Heart left ventricle (tissue), 16 donors: ENCODE measurements around the gene MAS1L. TPM values are rescaled to one million over a fixed set of nuclear protein-coding genes. Genes with fewer than 3 reads are reported as not detected.

ENCODE experiments used
- ATAC-seq, 4 donors: fragments of 200-7000 bp; cut with Tn5 transposase; one replicate each; pipeline ENCODE4 v1.9.1; 2020 to 2022; ENCODE audit warnings: moderate library complexity in 4 of 4, mild to moderate bottlenecking in 3 of 4, moderate number of reproducible peaks in 1 of 4
- DNase-seq, 5 donors: peaks; one replicate each; pipeline ENCODE4 v3.0.0-alpha.2; 2020
- H3K27ac ChIP-seq, 12 donors: fragments of 200-600 bp; sonication (generic) in 4 of 12; one replicate each; pipeline versions ENCODE4 v1.5.0 to v1.8.0; 2016 to 2022; ENCODE audit warnings: mild to moderate bottlenecking in 2 of 12
- H3K27me3 ChIP-seq, 9 donors: fragments of 200-600 bp; sonication (generic) in 2 of 9; one replicate each; pipeline versions ENCODE4 v1.5.1 to v1.8.0; 2016 to 2022; ENCODE audit warnings: mild to moderate bottlenecking in 3 of 9
- H3K36me3 ChIP-seq, 9 donors: fragments of 200-600 bp; sonication (generic) in 2 of 9; one replicate each; pipeline versions ENCODE4 v1.5.0 to v1.8.0; 2018 to 2022; ENCODE audit warnings: mild to moderate bottlenecking in 2 of 9
- H3K4me1 ChIP-seq, 12 donors: fragments of 200-600 bp; sonication (generic) in 4 of 12; one replicate each; pipeline versions ENCODE4 v1.5.0 to v1.8.0; 2016 to 2022; ENCODE audit warnings: mild to moderate bottlenecking in 3 of 12
- H3K4me3 ChIP-seq, 12 donors: fragments of 200-600 bp; sonication (generic) in 4 of 12; one replicate each; pipeline versions ENCODE4 v1.5.0 to v1.8.0; 2017 to 2022; ENCODE audit warnings: mild to moderate bottlenecking in 9 of 12, moderate library complexity in 4 of 12
- H3K9me3 ChIP-seq, 12 donors: fragments of 200-600 bp; sonication (generic) in 4 of 12; one replicate each; pipeline versions ENCODE4 v1.5.0 to v1.8.0; 2016 to 2022; ENCODE audit warnings: mild to moderate bottlenecking in 1 of 12
- POLR2A ChIP-seq, 2 donors: fragments of 450-650 bp; IDR thresholded peaks; one replicate each; pipeline ENCODE4 v1.6.1; 2017; ENCODE audit warnings: antibody characterized with exemption in 2 of 2, mild to moderate bottlenecking in 2 of 2, moderate library complexity in 2 of 2
- WGBS, 4 donors: extraction: QIAGEN DNeasy Blood & Tissue Kit in 2 of 4; methylation state at CpG; one replicate each; pipeline versions ENCODE4 v1.1.5 to v1.1.7; 2013 to 2018; 5-methylcytosine and 5-hydroxymethylcytosine counted together
- intact Hi-C, 10 donors: fragments of 100-400 bp; cut with DNase I; formaldehyde crosslinking; loops; one replicate each; pipeline versions ENCODE4 v1.11.1 to v1.14.2; 2022
- polyA plus RNA-seq, 2 donors: library from polyadenylated mRNA; stranded (reverse); fragments of 200-250 nt; gene quantifications; one replicate each; pipeline ENCODE4 v1.2.3, GENCODE V29; 2013
- total RNA-seq, 9 donors: library from RNA; depleted of rRNA in 2 of 9; stranded (reverse); fragments of >200 nt in 2 of 9; fragmentation: NEBNext Ultra II Directional in 3 of 9; extraction: Animal tissue kit (Norgen Biotek cat#: 25700) in 3 of 9; gene quantifications; one replicate each; pipeline versions ENCODE4 v1.1.0 to v1.2.4, GENCODE V29; 2016 to 2023
- TF ChIP-seq, protein P1 (sequence below), 12 donors: fragments of 200-600 bp; sonication (generic) in 4 of 12; IDR thresholded peaks; one replicate each; pipeline versions ENCODE4 v1.5.0 to v1.8.0; 2018 to 2022; ENCODE audit warnings: antibody characterized with exemption in 12 of 12, mild to moderate bottlenecking in 5 of 12
- donor health status: ischemic (EF 13 %, LVEDD 7.1; RV severe dilation, severe dysfunction).
- donor health status: healthy with polysubstance abuse.
- donor health status: DM: no; HTN: yes; CAD: no.
- donor health status: DM: no; HTN: no; CAD: no.
- donor health status: ischemic (EF 25% LVEDD 6.9; RV normal size, moderate dysfunction).
- donor health status: ischemic (EF 25% LVEDD 5.7; RV mildly dilated, moderate dysfunction).
- donor health status: healthy.
- donor health status: DM: yes; HTN: yes; CAD: no.
- donor health status: ischemic (EF 35%, LVEDD 5.7; RV mildly dilated, moderate dysfunction).
- donor health status: nonischemic (EF 11% LVEDD 7.7; RV severe dilation, severe dysfunction).
- donor health status: DM: yes; HTN: yes; CAD: no.
- donor health status: PGD.
- donor health status: ischemic (EF 29% LVEDD 5.4; RV normal size, mild dysfunction).
- donor health status: nonischemic (EF 23%, LVEDD 6.1; RV moderate dilation, normal function).

MAS1L gene
- total and polyA plus RNA-seq, 11 donors = not detected

- Histone ChIP-seq H3K36me3 (no peaks in the 10 kb centered on the region), H3K4me1 (no peaks in the 10 kb centered on the region), H3K9me3 (no peaks in the 10 kb centered on the region), H3K27ac (no peak overlapping the region), H3K4me3 (no peak overlapping the region), H3K27me3 (peaks cover 0 to 3% (median 0%) of the 10 kb centered on the region in 9 donors)
- no peak for ATAC-seq
- WGBS, 4 donors = 58 to 87% (median 75%) methylated on average over 2 of the region's 2 CpGs
- intact Hi-C loops = no loop called here
- no peak for TF ChIP-seq POLR2A (IDR thresholded peaks at IDR 0.05)
- TF ChIP-seq, protein P1, sequence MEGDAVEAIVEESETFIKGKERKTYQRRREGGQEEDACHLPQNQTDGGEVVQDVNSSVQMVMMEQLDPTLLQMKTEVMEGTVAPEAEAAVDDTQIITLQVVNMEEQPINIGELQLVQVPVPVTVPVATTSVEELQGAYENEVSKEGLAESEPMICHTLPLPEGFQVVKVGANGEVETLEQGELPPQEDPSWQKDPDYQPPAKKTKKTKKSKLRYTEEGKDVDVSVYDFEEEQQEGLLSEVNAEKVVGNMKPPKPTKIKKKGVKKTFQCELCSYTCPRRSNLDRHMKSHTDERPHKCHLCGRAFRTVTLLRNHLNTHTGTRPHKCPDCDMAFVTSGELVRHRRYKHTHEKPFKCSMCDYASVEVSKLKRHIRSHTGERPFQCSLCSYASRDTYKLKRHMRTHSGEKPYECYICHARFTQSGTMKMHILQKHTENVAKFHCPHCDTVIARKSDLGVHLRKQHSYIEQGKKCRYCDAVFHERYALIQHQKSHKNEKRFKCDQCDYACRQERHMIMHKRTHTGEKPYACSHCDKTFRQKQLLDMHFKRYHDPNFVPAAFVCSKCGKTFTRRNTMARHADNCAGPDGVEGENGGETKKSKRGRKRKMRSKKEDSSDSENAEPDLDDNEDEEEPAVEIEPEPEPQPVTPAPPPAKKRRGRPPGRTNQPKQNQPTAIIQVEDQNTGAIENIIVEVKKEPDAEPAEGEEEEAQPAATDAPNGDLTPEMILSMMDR (IDR thresholded peaks at IDR 0.05) = no peak
- DNase-seq = no peak
Observed at GRCh38 chr6:29490552-29490951, 2.8 kb upstream of the MAS1L start.

GRCh38 chr6:29490055-29490454 is 2.3 kb upstream of the MAS1L start:
- no peak for TF ChIP-seq POLR2A (IDR thresholded peaks at IDR 0.05)
- TF ChIP-seq, protein P1 (IDR thresholded peaks at IDR 0.05) = no peak
- intact Hi-C loops = no loop called here
- 73 to 86% (median 77%) methylated on average over 3 of the region's 3 CpGs for whole genome bisulfite sequencing, 4 donors
- no peaks in the 10 kb centered on the region for H3K4me1 ChIP-seq
- ATAC-seq = no peak
- no peak overlapping the region for H3K27ac ChIP-seq
- H3K36me3 ChIP-seq = no peaks in the 10 kb centered on the region
- peaks cover 0 to 3% (median 0%) of the 10 kb centered on the region in 9 donors for H3K27me3 ChIP-seq
- no peak overlapping the region for H3K4me3 ChIP-seq
- no peak for DNase-seq
- no peaks in the 10 kb centered on the region for H3K9me3 ChIP-seq

DNA sequence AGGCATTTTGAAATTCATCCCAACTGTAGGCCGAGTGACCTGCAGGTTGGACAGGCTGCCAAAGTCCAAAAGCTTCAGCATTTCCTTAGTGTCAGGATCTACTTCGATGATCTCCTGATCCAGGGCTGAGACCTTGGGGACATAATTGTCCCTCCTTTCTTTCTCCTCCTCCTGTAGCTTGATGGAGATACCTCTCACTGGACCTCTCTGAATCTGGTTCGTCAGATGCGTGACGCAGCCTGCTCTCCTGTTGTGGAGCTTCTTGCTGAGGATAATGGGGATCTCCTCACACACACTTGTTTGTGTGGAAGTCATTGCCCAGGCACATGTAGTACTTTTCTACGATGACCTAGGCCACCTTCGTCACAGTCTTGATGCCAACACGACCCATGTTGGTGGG is 1.5 kb upstream of the MAS1L start:
- no peak for ATAC-seq
- Histone ChIP-seq H3K4me3 (no peak overlapping the region), H3K27ac (no peak overlapping the region), H3K36me3 (no peaks in the 10 kb centered on the region), H3K9me3 (no peaks in the 10 kb centered on the region), H3K4me1 (no peaks in the 10 kb centered on the region), H3K27me3 (peaks cover 0 to 3% (median 0%) of the 10 kb centered on the region in 9 donors)
- intact Hi-C loops = no loop called here
- TF ChIP-seq, protein P1 (IDR thresholded peaks at IDR 0.05) = no peak
- no peak for TF ChIP-seq POLR2A (IDR thresholded peaks at IDR 0.05)
- WGBS, 4 donors = 89 to 94% (median 91%) methylated on average over 8 of the region's 8 CpGs
- no peak for DNase-seq

DNA sequence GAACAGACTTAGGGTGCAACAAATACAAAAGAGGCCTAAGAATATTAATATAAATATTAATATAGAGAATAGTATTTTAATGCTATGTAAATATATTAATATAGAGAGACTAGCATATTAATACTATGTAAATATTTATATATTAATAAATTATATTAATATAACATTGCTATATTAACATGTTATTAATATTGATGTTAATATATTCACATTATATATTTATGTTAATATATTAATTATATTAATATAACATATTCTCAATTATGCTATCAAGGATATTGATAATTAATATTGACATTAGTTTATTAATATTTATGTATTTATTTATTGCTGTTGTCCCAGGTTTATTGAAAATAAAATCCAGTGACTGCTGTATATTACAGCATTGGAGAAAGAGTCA is 1.1 kb upstream of the MAS1L start:
- Histone ChIP-seq H3K27me3 (peaks cover 0 to 3% (median 0%) of the 10 kb centered on the region in 9 donors), H3K9me3 (no peaks in the 10 kb centered on the region), H3K4me3 (no peak overlapping the region), H3K4me1 (no peaks in the 10 kb centered on the region), H3K36me3 (no peaks in the 10 kb centered on the region), H3K27ac (no peak overlapping the region)
- DNase-seq = no peak
- intact Hi-C loops = no loop called here
- no peak for ATAC-seq
- no peak for TF ChIP-seq POLR2A (IDR thresholded peaks at IDR 0.05)
- TF ChIP-seq, protein P1 (IDR thresholded peaks at IDR 0.05) = no peak
